HFFc6 (cell line): ENCODE data around the gene TMCO2. TPM values are rescaled to one million over a fixed set of nuclear protein-coding genes. Genes with fewer than 3 reads are reported as not detected.
"Not testable (repeated sequence)": the region's sequence is repeated elsewhere in the genome, so short reads cannot be mapped to it uniquely, and the experiment has no call there.

Experiments used
- DNase-seq: peaks from one replicate; pipeline ENCODE4 v3.0.0-alpha.2; 2018
- H3K27ac Mint-ChIP-seq: 2 replicates; pipeline ENCODE4 v1.8.0; 2020; ENCODE audit warnings: mild to moderate bottlenecking, mixed read lengths
- H3K27me3 Mint-ChIP-seq: 2 replicates; pipeline ENCODE4 v1.8.0; 2021; ENCODE audit warnings: mild to moderate bottlenecking, moderate library complexity, mixed read lengths; ENCODE audit not compliant: insufficient read depth
- H3K36me3 Mint-ChIP-seq: 2 replicates; pipeline ENCODE4 v1.8.0; 2021; ENCODE audit warnings: low read depth, mixed read lengths
- H3K4me1 Mint-ChIP-seq: 2 replicates; pipeline ENCODE4 v1.8.0; 2020; ENCODE audit warnings: low read depth, mixed read lengths
- H3K4me3 Mint-ChIP-seq: 2 replicates; pipeline ENCODE4 v1.8.0; 2020; ENCODE audit warnings: mild to moderate bottlenecking, moderate library complexity, mixed read lengths
- H3K9me3 Mint-ChIP-seq: 2 replicates; pipeline ENCODE4 v1.8.0; 2020; ENCODE audit warnings: mild to moderate bottlenecking, mixed read lengths
- long read RNA-seq: library from polyadenylated mRNA; unstranded; transcript quantifications from one replicate; pipeline ENCODE4 v2.0.0, GENCODE V29; 2019
- total RNA-seq, 6 experiments: library from RNA; stranded (reverse); fragmentation: NEBNext Ultra II Directional; extraction: Animal tissue kit (Norgen Biotek cat#: 25700); gene quantifications; 2 replicates in 1 of 6; 3 replicates in 5 of 6; pipeline ENCODE4 v1.2.3, GENCODE V29; 2021
- TF ChIP-seq, protein P1 (sequence below): fragments of 200-600 bp; sonication (generic); IDR thresholded peaks from 2 replicates; pipeline ENCODE4 v1.5.0; 2021; ENCODE audit warnings: antibody characterized with exemption, mild to moderate bottlenecking

TMCO2 gene
- total RNA-seq, result not detected
- long read RNA-seq, result 0 reads

DNA sequence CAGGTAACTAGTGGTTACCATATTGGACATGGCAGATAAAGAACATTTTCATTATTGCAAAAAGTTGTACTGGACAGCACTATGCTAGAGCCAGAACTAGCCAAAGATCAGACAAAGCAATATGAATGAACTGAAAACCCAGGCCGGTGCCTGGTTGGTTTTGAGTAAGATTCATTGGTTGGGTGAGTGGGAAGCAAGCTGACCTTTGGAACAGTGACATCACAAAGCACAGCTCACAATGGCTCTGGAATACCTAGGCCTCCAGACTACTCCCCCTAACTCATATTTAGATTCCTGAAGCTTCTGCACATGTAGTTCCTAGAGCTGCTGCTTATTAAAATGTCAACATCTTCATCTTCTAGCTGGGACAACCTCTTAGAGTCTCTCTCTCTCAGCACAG, at the start of gene TMCO2:
Gene TMCO2 (plus strand): TSS at position 283 of the 400 bp plus-strand sequence. CDS start 57 bp downstream, at position 340.
- no peak for DNase-seq
- H3K27me3 Mint-ChIP-seq, result peaks cover 7% of the 10 kb centered on the region
- no peak within 1 kb of the TSS for H3K27ac Mint-ChIP-seq
- TF ChIP-seq, protein P1, sequence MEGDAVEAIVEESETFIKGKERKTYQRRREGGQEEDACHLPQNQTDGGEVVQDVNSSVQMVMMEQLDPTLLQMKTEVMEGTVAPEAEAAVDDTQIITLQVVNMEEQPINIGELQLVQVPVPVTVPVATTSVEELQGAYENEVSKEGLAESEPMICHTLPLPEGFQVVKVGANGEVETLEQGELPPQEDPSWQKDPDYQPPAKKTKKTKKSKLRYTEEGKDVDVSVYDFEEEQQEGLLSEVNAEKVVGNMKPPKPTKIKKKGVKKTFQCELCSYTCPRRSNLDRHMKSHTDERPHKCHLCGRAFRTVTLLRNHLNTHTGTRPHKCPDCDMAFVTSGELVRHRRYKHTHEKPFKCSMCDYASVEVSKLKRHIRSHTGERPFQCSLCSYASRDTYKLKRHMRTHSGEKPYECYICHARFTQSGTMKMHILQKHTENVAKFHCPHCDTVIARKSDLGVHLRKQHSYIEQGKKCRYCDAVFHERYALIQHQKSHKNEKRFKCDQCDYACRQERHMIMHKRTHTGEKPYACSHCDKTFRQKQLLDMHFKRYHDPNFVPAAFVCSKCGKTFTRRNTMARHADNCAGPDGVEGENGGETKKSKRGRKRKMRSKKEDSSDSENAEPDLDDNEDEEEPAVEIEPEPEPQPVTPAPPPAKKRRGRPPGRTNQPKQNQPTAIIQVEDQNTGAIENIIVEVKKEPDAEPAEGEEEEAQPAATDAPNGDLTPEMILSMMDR, result no peak
- H3K9me3 Mint-ChIP-seq, result no peaks in the 10 kb centered on the region
- no peak within 1 kb of the TSS for H3K4me3 Mint-ChIP-seq
- no peaks in the 10 kb centered on the region for H3K36me3 Mint-ChIP-seq
- peaks cover 32% of the 10 kb centered on the region for H3K4me1 Mint-ChIP-seq

DNA sequence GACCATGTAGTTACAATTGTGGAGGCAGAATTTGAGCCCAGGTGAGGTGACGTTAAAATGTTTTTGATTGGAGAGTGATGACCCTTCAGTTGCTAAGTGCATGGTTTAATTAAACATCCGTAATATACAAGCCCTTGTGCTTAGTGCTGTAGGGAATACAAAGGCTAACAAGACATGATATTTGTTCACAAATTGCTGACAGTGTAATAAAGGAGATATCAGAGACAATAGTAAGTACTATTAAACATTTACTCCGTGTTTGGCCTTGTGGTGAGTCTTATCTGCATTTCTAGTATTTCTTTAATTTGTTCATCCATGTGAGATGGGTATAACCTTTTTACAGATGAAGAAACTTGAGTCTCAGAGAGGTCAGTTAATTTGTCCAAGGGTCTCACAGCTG, 48.6 kb upstream of the TMCO2 start:
- no peak overlapping the region for H3K4me3 Mint-ChIP-seq

GRCh38 chr1:40204856-40205255, 42.9 kb upstream of the TMCO2 start:
- TF ChIP-seq, protein P1, result no peak
- no peaks in the 10 kb centered on the region for H3K9me3 Mint-ChIP-seq
- no peak overlapping the region for H3K27ac Mint-ChIP-seq
- peaks cover 4% of the 10 kb centered on the region; the same call in 1 of the 2 replicates for H3K4me1 Mint-ChIP-seq
- peaks cover 2% of the 10 kb centered on the region; the same call in 1 of the 2 replicates for H3K27me3 Mint-ChIP-seq
- no peak overlapping the region for H3K4me3 Mint-ChIP-seq
- H3K36me3 Mint-ChIP-seq, result peaks cover 18% of the 10 kb centered on the region
- DNase-seq, result no peak

More for the DNA sequence above, 48.6 kb upstream of the TMCO2 start:
- TF ChIP-seq, protein P1, result no peak
- Mint-ChIP-seq H3K36me3 (peaks cover 13% of the 10 kb centered on the region), H3K9me3 (no peaks in the 10 kb centered on the region), H3K27ac (no peak overlapping the region), H3K4me1 (peaks cover 11% of the 10 kb centered on the region), H3K27me3 (no peaks in the 10 kb centered on the region)
- no peak for DNase-seq

- TF ChIP-seq, protein P1, result no peak
- no peak overlapping the region; the same call in 1 of the 2 replicates for H3K27ac Mint-ChIP-seq
- no peak for DNase-seq
- no peak overlapping the region for H3K4me3 Mint-ChIP-seq
- peaks cover 11% of the 10 kb centered on the region for H3K36me3 Mint-ChIP-seq
- H3K9me3 Mint-ChIP-seq, result no peaks in the 10 kb centered on the region
- H3K27me3 Mint-ChIP-seq, result no peaks in the 10 kb centered on the region
- H3K4me1 Mint-ChIP-seq, result no peaks in the 10 kb centered on the region
Measured at GRCh38 chr1:40210511-40211204, 37.1 kb upstream of the TMCO2 start.

- Mint-ChIP-seq H3K27me3 (no peaks in the 10 kb centered on the region), H3K27ac (no peak overlapping the region), H3K4me3 (no peak overlapping the region), H3K9me3 (no peaks in the 10 kb centered on the region), H3K4me1 (no peaks in the 10 kb centered on the region), H3K36me3 (peaks cover 21% of the 10 kb centered on the region)
- TF ChIP-seq, protein P1, result no peak
- no peak for DNase-seq
Measured at GRCh38 chr1:40218333-40218732, 29.4 kb upstream of the TMCO2 start.

- not testable (repeated sequence) for H3K27ac Mint-ChIP-seq, DNase-seq, H3K27me3 Mint-ChIP-seq, H3K4me3 Mint-ChIP-seq, H3K4me1 Mint-ChIP-seq, H3K9me3 Mint-ChIP-seq
- peaks cover 13% of the 10 kb centered on the region; the same call in 1 of the 2 replicates for H3K36me3 Mint-ChIP-seq
Measured at GRCh38 chr1:40221471-40221905, 26.2 kb upstream of the TMCO2 start.
